Thymus (tissue), 11 donors: ENCODE data around the gene OR6K3. TPM values are rescaled to one million over a fixed set of nuclear protein-coding genes. Genes with fewer than 3 reads are reported as not detected.
"Not testable (repeated sequence)": the region's sequence is repeated elsewhere in the genome, so short reads cannot be mapped to it uniquely, and the experiment has no call there.

Source experiments
- DNase-seq, 9 donors: peaks; one replicate each; pipeline ENCODE4 v3.0.0-alpha.2; 2013; ENCODE audit warnings: low spot score in 9 of 9, low read depth in 6 of 9, missing footprints in 1 of 9
- H3K27ac ChIP-seq, 2 donors: one replicate each; pipeline ENCODE4 v1.5.1; 2013; ENCODE audit warnings: control low read depth in 1 of 2, low read depth in 1 of 2, low read length in 1 of 2, mild to moderate bottlenecking in 1 of 2, moderate library complexity in 1 of 2
- H3K27me3 ChIP-seq, 2 donors: one replicate each; pipeline ENCODE4 v1.5.1; 2013; ENCODE audit warnings: low read length in 1 of 2; ENCODE audit not compliant: control insufficient read depth in 2 of 2, insufficient read depth in 1 of 2
- H3K36me3 ChIP-seq, 2 donors: one replicate each; pipeline ENCODE4 v1.5.1; 2013; ENCODE audit warnings: low read length in 1 of 2, mild to moderate bottlenecking in 1 of 2, moderate library complexity in 1 of 2; ENCODE audit not compliant: control insufficient read depth in 2 of 2, insufficient read depth in 2 of 2
- H3K4me1 ChIP-seq, 2 donors: one replicate each; pipeline ENCODE4 v1.5.1; 2013; ENCODE audit warnings: low read length in 2 of 2; ENCODE audit not compliant: control insufficient read depth in 2 of 2, insufficient read depth in 2 of 2
- H3K4me3 ChIP-seq, 2 donors: one replicate each; pipeline ENCODE4 v1.5.1; 2013; ENCODE audit warnings: low read length in 2 of 2, control low read depth in 1 of 2, mild to moderate bottlenecking in 1 of 2
- H3K9me3 ChIP-seq, 2 donors: one replicate each; pipeline ENCODE4 v1.5.1; 2013; ENCODE audit warnings: low read length in 1 of 2, mild to moderate bottlenecking in 1 of 2; ENCODE audit not compliant: control insufficient read depth in 2 of 2, insufficient read depth in 1 of 2
- WGBS: extraction: QIAGEN DNeasy Blood & Tissue Kit; methylation state at CpG from one replicate; pipeline ENCODE4 v1.1.7; 2013; 5-methylcytosine and 5-hydroxymethylcytosine counted together
- polyA plus RNA-seq: library from polyadenylated mRNA; stranded (reverse); fragments of 200-250 nt; gene quantifications from one replicate; pipeline ENCODE4 v1.2.3, GENCODE V29; 2013
- total RNA-seq: library from RNA; stranded (reverse); fragments of 120-200 nt; gene quantifications from one replicate; pipeline ENCODE4 v1.2.4, GENCODE V29; 2013
- donor health status: healthy.

Gene OR6K3
- total and polyA plus RNA-seq, 2 donors = not detected

GRCh38 chr1:158691149-158691548 lies 29.4 kb downstream of the OR6K3 start:
- DNase-seq, H3K9me3 ChIP-seq: not testable (repeated sequence)
- WGBS = 85% methylated on average over 1 of the region's 1 CpG

GRCh38 chr1:158689875-158690274 lies 30.6 kb downstream of the OR6K3 start:
- Histone ChIP-seq H3K27me3 (no peaks in the 10 kb centered on the region), H3K36me3 (no peaks in the 10 kb centered on the region), H3K4me3 (no peak overlapping the region), H3K27ac (no peak overlapping the region), H3K9me3 (no peaks in the 10 kb centered on the region), H3K4me1 (no peaks in the 10 kb centered on the region)
- no peak for DNase-seq

More at GRCh38 chr1:158691149-158691548, 29.4 kb downstream of the OR6K3 start:
- H3K4me3 ChIP-seq, H3K36me3 ChIP-seq, H3K4me1 ChIP-seq, H3K27ac ChIP-seq, H3K27me3 ChIP-seq: not testable (repeated sequence)

GRCh38 chr1:158689110-158689509 lies 31.4 kb downstream of the OR6K3 start:
- WGBS = 97% methylated on average over 1 of the region's 1 CpG
- H3K36me3 ChIP-seq = no peaks in the 10 kb centered on the region
- H3K9me3 ChIP-seq = no peaks in the 10 kb centered on the region
- H3K27ac ChIP-seq = no peak overlapping the region
- no peak for DNase-seq
- H3K4me3 ChIP-seq = no peak overlapping the region
- no peaks in the 10 kb centered on the region for H3K4me1 ChIP-seq
- H3K27me3 ChIP-seq = no peaks in the 10 kb centered on the region

- 100% methylated on average over 1 of the region's 1 CpG for whole genome bisulfite sequencing
- DNase-seq, H3K27ac ChIP-seq, H3K4me3 ChIP-seq, H3K27me3 ChIP-seq, H3K4me1 ChIP-seq, H3K36me3 ChIP-seq, H3K9me3 ChIP-seq: not testable (repeated sequence)
Observed at GRCh38 chr1:158688343-158688742, 32.2 kb downstream of the OR6K3 start.

- no peak overlapping the region for H3K4me3 ChIP-seq
- H3K27me3 ChIP-seq = no peaks in the 10 kb centered on the region
- no peaks in the 10 kb centered on the region for H3K9me3 ChIP-seq
- no peaks in the 10 kb centered on the region for H3K36me3 ChIP-seq
- no peak for DNase-seq
- H3K27ac ChIP-seq = no peak overlapping the region
- no peaks in the 10 kb centered on the region for H3K4me1 ChIP-seq
Observed at GRCh38 chr1:158687037-158687436, 33.5 kb downstream of the OR6K3 start.

GRCh38 chr1:158686111-158687009 lies 34.2 kb downstream of the OR6K3 start, which contains the start of gene SPTA1:
Gene SPTA1, minus strand, starts transcription at chr1:158686715. Its CDS starts 198 bp downstream, at chr1:158686517.
- H3K4me1 ChIP-seq = no peaks in the 10 kb centered on the region
- DNase-seq = peak in 1 of 9 donors; percentile 6
- no peak within 1 kb of the TSS for H3K27ac ChIP-seq
- H3K4me3 ChIP-seq = no peak within 1 kb of the TSS
- H3K27me3 ChIP-seq = no peaks in the 10 kb centered on the region
- H3K9me3 ChIP-seq = no peaks in the 10 kb centered on the region
- 53% methylated on average over 7 of the region's 7 CpGs for WGBS
- H3K36me3 ChIP-seq = no peaks in the 10 kb centered on the region

GRCh38 chr1:158685085-158685484 lies 35.4 kb downstream of the OR6K3 start:
- no peak overlapping the region for H3K27ac ChIP-seq
- no peaks in the 10 kb centered on the region for H3K4me1 ChIP-seq
- no peak overlapping the region for H3K4me3 ChIP-seq
- 83% methylated on average over 7 of the region's 7 CpGs for WGBS
- no peaks in the 10 kb centered on the region for H3K36me3 ChIP-seq
- no peaks in the 10 kb centered on the region for H3K9me3 ChIP-seq
- no peaks in the 10 kb centered on the region for H3K27me3 ChIP-seq
- DNase-seq = no peak

- Histone ChIP-seq H3K36me3 (no peaks in the 10 kb centered on the region), H3K27me3 (no peaks in the 10 kb centered on the region), H3K27ac (no peak overlapping the region), H3K9me3 (no peaks in the 10 kb centered on the region), H3K4me1 (no peaks in the 10 kb centered on the region), H3K4me3 (no peak overlapping the region)
- 98% methylated on average over 2 of the region's 2 CpGs for WGBS
- DNase-seq = no peak
Observed at GRCh38 chr1:158681606-158682005, 38.9 kb downstream of the OR6K3 start.

- DNase-seq = no peak
- Histone ChIP-seq H3K36me3 (no peaks in the 10 kb centered on the region), H3K9me3 (no peaks in the 10 kb centered on the region), H3K4me3 (no peak overlapping the region), H3K4me1 (peaks cover 0 to 3% of the 10 kb centered on the region in 2 donors), H3K27ac (no peak overlapping the region), H3K27me3 (no peaks in the 10 kb centered on the region)
- WGBS = 96% methylated on average over 1 of the region's 1 CpG
Observed at GRCh38 chr1:158679289-158679688, 41.2 kb downstream of the OR6K3 start.
